Globus pallidus (tissue), 1 donor: ENCODE data around the gene AP2B1.
"Not testable (repeated sequence)": the region's sequence is repeated elsewhere in the genome, so short reads cannot be mapped to it uniquely, and the experiment has no call there.

Experiments
- DNase-seq: peaks from one replicate; pipeline ENCODE4 v3.0.0-alpha.2; 2015; ENCODE audit warnings: low spot score

AP2B1 gene

DNA sequence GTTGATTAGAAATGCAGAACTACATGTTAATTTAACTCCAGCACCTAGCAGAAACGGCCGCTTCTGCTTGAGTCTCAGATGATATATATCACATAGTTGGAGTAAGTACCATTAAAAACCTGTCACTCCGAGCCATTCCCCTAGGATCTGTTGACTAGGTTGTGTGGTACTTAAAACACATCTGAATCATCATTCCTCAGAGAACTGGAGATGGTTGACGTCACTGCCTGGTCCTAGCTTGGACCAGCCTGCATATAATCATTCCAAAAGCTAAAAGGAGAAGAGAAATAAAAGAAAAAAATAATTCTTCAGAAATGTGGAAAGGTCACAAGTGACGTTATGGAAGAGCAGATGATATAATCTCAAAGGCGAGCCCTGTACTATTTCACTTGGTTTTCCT lies 113.0 kb downstream of the AP2B1 start:
- DNase-seq = no peak

GRCh38 chr17:35701491-35701890 lies 114.4 kb downstream of the AP2B1 start:
- no peak for DNase-seq

DNA sequence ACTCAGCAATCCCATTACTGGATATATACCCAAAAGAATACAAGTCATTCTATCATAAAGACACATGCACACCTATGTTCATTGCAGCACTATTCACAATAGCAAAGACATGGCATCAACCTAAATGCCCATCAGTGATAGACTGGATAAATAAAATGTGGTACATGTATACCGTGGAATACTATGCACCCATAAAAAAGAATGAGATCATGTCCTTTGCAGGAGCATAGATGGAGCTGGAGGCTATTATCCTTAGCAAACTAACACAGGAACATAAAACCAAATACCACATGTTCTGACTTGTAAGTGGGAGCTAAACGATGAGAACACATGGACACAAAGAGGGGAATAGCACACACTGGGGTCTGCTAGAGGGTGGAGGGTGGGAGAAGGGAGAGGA lies 116.2 kb downstream of the AP2B1 start:
- not testable (repeated sequence) for DNase-seq

DNA sequence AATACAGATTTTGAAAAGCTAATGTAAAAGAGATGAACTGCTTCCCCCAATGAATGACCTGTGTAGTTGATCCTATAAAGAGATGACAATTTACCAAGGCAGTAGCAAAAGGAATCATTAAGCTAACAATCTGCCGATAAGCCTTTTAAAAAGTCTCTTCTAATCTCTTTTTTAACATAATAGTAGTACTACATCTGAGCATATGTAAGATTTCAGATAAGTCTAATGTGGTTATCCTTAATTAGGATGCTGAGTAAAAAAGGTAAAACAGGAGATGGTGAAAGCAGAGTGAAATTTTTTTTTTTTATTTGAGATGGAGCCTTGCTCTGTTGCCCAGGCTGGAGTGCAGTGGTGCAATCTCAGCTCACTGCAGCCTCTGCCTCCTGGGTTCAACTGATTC lies 118.1 kb downstream of the AP2B1 start:
- DNase-seq = no peak

GRCh38 chr17:35705705-35706104 lies 118.6 kb downstream of the AP2B1 start:
- no peak for DNase-seq

DNA sequence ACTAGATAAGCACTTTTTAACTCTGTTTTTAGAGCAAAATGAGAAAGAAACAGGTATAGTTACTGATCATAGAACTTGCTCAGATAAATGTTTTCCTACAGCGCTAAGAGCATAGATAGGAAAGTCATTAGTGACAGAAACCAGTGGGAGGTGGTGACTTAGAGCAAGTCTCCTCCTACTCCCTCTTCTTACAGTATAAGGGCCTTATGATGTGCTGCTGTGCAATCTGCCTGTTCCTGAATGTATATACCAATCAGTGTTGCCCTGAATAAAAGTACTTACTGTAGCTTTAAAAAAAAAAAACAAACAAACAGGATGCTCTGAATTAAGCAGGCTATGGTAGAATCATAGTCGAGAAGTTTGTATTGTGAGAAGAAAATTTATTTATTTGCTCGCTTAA lies 121.0 kb downstream of the AP2B1 start:
- DNase-seq = no peak

DNA sequence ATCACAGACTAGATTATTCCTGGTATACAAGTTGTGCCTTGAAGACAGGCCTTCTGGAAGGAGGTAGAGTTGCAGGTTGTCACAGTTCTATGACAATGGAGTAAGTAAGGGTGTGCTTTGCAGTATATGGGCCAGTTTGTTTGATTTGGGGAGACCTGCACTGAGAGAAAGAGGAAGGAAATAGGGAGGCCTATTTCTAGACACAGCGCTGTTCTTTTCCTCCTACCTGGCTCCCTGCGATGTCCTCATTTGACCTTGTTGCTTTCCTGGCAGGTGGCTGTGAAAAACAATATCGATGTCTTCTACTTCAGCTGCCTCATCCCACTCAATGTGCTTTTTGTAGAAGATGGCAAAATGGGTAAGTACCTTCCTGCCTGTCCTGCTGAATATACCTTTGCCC lies 121.8 kb downstream of the AP2B1 start:
- no peak for DNase-seq

- DNase-seq = no peak
Observed at GRCh38 chr17:35709874-35710273, 122.8 kb downstream of the AP2B1 start.

GRCh38 chr17:35710950-35711349 lies 123.8 kb downstream of the AP2B1 start:
- no peak for DNase-seq

DNA sequence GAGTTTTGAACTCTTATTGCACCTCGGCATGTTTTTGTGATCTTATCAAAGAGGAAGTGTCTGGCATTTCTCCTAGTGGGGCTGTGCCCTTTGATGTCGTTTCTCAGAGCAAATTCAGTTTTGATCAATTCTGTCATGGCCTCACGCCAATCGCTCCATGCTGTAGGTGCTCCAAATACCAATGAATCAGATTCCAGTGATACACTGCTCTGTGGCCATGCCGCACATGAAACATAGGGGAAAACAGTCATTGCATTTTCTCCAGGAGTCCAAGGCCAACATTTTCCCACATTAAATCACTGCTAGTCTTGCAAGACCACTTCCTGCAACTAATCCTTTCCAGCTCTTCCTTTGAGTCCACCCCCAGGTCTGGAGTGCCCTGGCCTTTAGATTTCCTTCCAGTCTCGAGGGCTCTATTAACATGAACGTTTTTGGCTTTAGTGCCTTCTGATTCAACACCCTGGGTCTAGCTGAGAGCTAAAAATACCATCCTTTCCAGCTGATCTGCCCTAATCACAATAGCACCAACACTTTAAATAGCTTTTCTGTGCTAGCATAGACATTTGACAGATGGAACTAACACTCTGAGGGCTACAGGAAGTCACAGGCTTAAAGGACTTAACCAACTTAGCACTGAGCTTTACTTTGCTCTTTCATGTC lies 126.1 kb downstream of the AP2B1 start:
- no peak for DNase-seq

- DNase-seq = no peak
Observed at GRCh38 chr17:35714988-35715387, 127.9 kb downstream of the AP2B1 start.

GRCh38 chr17:35715416-35715815 lies 128.3 kb downstream of the AP2B1 start:
- DNase-seq = no peak

DNA sequence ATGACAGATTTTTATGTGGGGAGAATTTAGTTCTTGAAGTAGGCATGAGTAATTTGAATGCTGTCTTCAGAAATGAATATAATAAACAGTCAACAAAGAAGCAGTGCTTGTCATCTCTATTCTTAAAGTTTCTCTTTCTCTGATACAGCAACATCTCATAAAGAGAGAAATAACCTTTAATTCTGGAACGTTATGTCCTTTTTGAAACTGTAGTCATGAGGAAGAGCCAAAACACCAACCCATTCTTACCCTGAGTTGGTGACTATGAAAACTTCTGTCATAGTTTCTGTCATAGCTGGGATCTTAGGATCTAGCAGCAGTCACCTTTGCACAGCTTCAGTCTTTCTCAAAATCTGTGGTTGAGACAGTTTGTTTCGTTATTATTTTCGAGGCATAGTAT lies 129.1 kb downstream of the AP2B1 start:
- no peak for DNase-seq

DNA sequence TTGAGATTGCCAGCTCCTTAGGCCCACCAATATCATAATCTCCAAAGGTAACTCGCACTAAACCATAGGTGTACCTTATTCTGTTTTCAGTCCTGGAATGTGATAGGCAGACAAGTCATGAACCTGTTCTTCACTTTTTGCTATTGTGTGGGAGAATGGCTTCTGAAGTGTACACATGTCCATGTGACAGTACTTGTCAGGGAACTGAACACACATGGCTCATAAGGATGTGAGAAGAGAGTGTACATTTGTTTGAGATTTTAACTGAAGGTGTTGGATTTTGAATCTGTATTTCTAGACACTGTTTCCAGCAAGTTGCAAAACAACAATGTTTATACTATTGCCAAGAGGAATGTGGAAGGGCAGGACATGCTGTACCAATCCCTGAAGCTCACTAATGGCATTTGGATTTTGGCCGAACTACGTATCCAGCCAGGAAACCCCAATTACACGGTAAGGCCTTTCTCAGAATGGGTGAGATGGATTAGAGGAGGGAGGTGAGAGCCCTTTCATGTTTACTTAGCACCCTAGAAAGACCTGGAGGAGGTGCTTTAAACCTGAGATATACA lies 129.9 kb downstream of the AP2B1 start:
- no peak for DNase-seq

GRCh38 chr17:35717475-35717874 lies 130.4 kb downstream of the AP2B1 start:
- no peak for DNase-seq

GRCh38 chr17:35723735-35724134 lies 136.6 kb downstream of the AP2B1 start:
- DNase-seq = no peak

- no peak for DNase-seq
Observed at GRCh38 chr17:35725058-35725457, 137.9 kb downstream of the AP2B1 start.

DNA sequence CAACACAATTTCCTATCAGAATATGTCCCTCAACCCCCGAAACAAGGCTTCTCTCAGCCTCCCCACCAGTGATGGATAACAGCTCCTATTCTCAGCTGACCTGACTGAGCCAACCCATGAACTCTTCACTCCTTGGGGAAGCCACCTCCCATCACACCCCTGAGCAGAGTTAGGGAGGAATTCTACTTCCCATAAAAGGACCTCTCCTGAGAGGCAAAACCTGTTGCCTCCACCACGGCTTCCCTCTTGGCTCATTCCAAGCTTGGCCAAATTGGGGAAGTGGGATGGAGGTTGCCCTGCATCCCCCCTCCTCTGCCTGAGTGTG lies 138.6 kb downstream of the AP2B1 start:
- no peak for DNase-seq

DNA sequence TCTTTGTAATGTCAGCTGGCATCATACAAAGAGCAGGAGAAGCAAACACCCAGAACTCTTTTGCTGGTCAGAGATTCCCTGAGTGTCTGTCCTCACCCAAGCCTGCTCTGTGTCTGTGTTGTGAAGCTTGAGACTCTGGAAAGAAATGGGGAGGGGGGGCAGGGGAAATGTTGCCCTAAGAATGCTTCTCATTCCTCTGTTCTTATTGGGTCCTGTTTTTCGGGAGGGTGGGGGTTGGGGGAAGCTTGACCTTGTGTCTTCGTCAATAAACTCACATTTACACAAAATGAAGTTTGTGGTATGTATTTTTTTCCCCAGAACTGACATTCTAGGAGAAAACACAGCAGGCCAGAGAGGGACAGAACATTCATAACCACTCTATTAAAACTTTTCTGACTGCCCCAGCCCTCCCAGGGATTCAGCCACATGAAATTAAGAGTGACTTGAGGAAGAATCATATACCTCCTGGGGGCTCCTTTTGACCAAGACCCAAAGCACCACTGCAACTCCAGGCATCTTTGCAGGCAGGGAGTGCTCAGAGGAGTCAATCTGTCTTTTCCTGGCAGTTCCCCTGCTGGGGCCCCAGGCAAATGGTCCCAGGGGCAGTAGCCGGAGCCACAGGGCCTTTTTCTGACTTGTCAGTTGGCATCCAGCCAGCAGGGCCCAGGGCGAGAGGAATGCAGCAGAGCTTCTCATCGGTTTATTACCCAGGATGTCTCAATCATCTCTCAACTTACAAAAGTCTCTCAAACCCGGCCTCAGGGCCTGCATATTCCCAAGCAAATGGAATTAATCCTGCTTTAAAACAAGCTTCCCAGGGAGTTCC lies 139.2 kb downstream of the AP2B1 start:
- no peak for DNase-seq

- no peak for DNase-seq
Observed at GRCh38 chr17:35726953-35727460, 139.9 kb downstream of the AP2B1 start.

DNA sequence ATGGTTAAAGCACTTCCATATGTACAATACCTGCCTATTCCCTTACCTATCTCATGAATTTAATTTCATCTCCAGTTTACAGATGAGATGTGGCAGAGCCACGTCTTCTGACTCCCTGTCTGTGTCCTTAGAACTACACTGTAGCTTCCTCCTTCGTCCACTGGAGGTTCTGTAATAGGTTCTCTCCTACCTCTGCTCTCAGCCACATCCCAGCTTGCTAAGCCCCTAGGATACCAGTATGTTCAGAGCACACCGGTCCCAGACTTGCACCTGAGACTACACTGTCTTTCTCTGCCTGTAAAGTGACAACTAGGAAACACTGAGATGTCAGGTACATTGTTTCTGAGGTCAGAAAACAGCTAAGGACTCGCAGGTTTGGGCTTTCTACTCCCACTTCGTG lies 140.5 kb downstream of the AP2B1 start:
- no peak for DNase-seq

DNA sequence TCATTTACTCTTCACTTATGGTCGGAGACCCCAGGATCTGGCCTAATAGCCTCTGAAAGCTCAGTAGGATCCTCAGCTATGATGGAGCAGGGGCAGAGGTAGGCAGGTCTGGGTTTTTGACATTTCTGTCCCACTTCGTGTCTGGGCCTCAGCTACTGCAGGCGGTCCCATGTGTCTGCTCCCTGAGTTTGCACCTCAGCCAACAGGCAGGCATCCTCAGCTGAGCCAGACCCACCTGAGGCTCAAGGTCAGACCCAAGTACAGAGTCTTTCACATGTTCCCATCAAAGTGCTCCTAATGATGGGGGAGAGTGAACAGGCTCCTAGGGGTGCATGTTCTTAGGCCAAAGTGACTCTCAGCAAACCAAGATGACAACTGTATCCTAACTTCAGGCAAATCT lies 141.4 kb downstream of the AP2B1 start:
- no peak for DNase-seq

- no peak for DNase-seq
Observed at GRCh38 chr17:35729405-35729833, 142.3 kb downstream of the AP2B1 start.
